ENCODE data around the gene SCARF2.
"Not testable (repeated sequence)": the region's sequence is repeated elsewhere in the genome, so short reads cannot be mapped to it uniquely, and the experiment has no call there.

DNA sequence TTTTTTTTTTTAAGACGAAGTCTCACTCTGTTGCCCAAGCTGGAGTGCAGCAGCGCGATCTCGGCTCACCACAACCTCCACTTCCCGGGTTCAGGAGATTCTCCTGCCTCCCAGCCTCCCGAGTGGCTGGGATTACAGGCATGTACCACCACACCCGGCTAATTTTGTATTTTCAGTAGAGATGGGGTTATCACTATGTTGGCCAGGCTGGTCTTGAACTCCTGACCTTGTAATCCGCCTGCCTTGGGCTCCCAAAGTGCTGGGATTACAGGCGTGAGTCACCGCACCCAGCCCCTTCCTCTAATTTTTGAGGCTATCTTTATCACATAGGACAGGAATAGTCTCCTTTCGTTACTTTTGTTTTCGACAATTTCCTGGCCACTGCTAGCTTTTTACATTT lies 37.9 kb upstream of the SCARF2 start:
- TF ChIP-seq, protein P1, sequence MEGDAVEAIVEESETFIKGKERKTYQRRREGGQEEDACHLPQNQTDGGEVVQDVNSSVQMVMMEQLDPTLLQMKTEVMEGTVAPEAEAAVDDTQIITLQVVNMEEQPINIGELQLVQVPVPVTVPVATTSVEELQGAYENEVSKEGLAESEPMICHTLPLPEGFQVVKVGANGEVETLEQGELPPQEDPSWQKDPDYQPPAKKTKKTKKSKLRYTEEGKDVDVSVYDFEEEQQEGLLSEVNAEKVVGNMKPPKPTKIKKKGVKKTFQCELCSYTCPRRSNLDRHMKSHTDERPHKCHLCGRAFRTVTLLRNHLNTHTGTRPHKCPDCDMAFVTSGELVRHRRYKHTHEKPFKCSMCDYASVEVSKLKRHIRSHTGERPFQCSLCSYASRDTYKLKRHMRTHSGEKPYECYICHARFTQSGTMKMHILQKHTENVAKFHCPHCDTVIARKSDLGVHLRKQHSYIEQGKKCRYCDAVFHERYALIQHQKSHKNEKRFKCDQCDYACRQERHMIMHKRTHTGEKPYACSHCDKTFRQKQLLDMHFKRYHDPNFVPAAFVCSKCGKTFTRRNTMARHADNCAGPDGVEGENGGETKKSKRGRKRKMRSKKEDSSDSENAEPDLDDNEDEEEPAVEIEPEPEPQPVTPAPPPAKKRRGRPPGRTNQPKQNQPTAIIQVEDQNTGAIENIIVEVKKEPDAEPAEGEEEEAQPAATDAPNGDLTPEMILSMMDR (IDR thresholded peaks at IDR 0.05): not testable (repeated sequence)
- TF ChIP-seq POLR2A, EP300 (IDR thresholded peaks at IDR 0.05): not testable (repeated sequence)

Measured in stomach (tissue), 4 donors.